GM23248 (cell line): ENCODE data around the gene ADAM12. TPM values are rescaled to one million over a fixed set of nuclear protein-coding genes. Genes with fewer than 3 reads are reported as not detected.
A peak's percentile ranks its signal among the peaks of the same experiment; 100 is the strongest.

Source experiments
- DNase-seq: peaks from one replicate; pipeline ENCODE4 v3.0.0-alpha.2; 2015
- H2AFZ ChIP-seq: fragments of 200-600 bp; sonication (generic); 2 replicates; pipeline ENCODE4 v1.6.1; 2016; ENCODE audit warnings: antibody characterized with exemption
- H3F3A ChIP-seq: fragments of 200-600 bp; sonication (generic); 2 replicates; pipeline ENCODE4 v1.6.1; 2016; ENCODE audit warnings: mild to moderate bottlenecking, antibody characterized with exemption, mixed run types; ENCODE audit not compliant: insufficient read depth
- H3K27ac ChIP-seq: fragments of 200-600 bp; sonication (generic); 2 replicates; pipeline ENCODE4 v1.5.1; 2016; ENCODE audit warnings: mild to moderate bottlenecking
- H3K27me3 ChIP-seq: fragments of 200-600 bp; sonication (generic); replicated peaks from 2 replicates; pipeline ENCODE4 v1.6.1; 2016; ENCODE audit warnings: mild to moderate bottlenecking; ENCODE audit not compliant: insufficient read depth
- H3K36me3 ChIP-seq: fragments of 200-600 bp; sonication (generic); 2 replicates; pipeline ENCODE4 v1.6.1; 2016; ENCODE audit warnings: low read depth, mild to moderate bottlenecking
- H3K4me1 ChIP-seq: fragments of 200-600 bp; sonication (generic); 2 replicates; pipeline ENCODE4 v1.6.1; 2016; ENCODE audit warnings: mild to moderate bottlenecking; ENCODE audit not compliant: insufficient read depth
- H3K4me2 ChIP-seq: fragments of 200-600 bp; sonication (generic); one replicate; pipeline ENCODE4 v1.6.1; 2016; ENCODE audit warnings: mild to moderate bottlenecking; ENCODE audit not compliant: unreplicated experiment
- H3K4me3 ChIP-seq: fragments of 200-600 bp; sonication (generic); 2 replicates; pipeline ENCODE4 v1.5.1; 2016; ENCODE audit warnings: mild to moderate bottlenecking
- H3K79me2 ChIP-seq: fragments of 200-600 bp; sonication (generic); 2 replicates; pipeline ENCODE4 v1.6.1; 2016; ENCODE audit warnings: mild to moderate bottlenecking; ENCODE audit not compliant: insufficient read depth
- H3K9ac ChIP-seq: fragments of 200-600 bp; sonication (generic); 2 replicates; pipeline ENCODE4 v1.6.1; 2016; ENCODE audit warnings: mild to moderate bottlenecking
- H3K9me2 ChIP-seq: fragments of 200-600 bp; sonication (generic); 2 replicates; pipeline ENCODE4 v1.6.1; 2016; ENCODE audit warnings: mixed run types, mild to moderate bottlenecking, moderate library complexity; ENCODE audit not compliant: insufficient read depth
- H3K9me3 ChIP-seq: fragments of 200-600 bp; sonication (generic); one replicate; pipeline ENCODE4 v1.6.1; 2017; ENCODE audit warnings: low read depth
- H4K20me1 ChIP-seq: fragments of 200-600 bp; sonication (generic); 2 replicates; pipeline ENCODE4 v1.6.0; 2016; ENCODE audit not compliant: insufficient read depth
- EZH2 ChIP-seq: fragments of 200-600 bp; sonication (generic); IDR thresholded peaks from 2 replicates; pipeline ENCODE4 v1.6.1; 2018; ENCODE audit warnings: antibody characterized with exemption, mild to moderate bottlenecking; ENCODE audit not compliant: insufficient read depth, poor library complexity, severe bottlenecking
- EZH2phosphoT487 ChIP-seq: fragments of 200-600 bp; sonication (generic); IDR thresholded peaks from 2 replicates; pipeline ENCODE4 v1.6.1; 2018; ENCODE audit warnings: antibody characterized with exemption, moderate library complexity, mild to moderate bottlenecking, low read depth; ENCODE audit not compliant: insufficient read depth
- WGBS, 2 experiments: methylation state at CpG; one replicate each; pipeline ENCODE4 v1.1.6; 2015 to 2017; ENCODE audit warnings: low lambda C conversion rate in 2 of 2, low coverage in 1 of 2; ENCODE audit errors: missing lambda C conversion rate in 2 of 2; 5-methylcytosine and 5-hydroxymethylcytosine counted together
- in situ Hi-C: fragments of 300-500 bp; cut with MboI; formaldehyde crosslinking; loops from 2 replicates; pipeline ENCODE4 v1.15.0; 2020
- polyA plus RNA-seq: library from polyadenylated mRNA; unstranded; fragments of >200 nt; fragmentation: Nextera tagmentation; extraction: Ambion mirVana; gene quantifications from 2 replicates; pipeline ENCODE4 v1.2.1, GENCODE V29; 2016
- total RNA-seq: library from RNA; depleted of rRNA; stranded (reverse); fragments of >200 nt; shearing (Covaris generic); gene quantifications from 2 replicates; pipeline ENCODE4 v1.2.3, GENCODE V29; 2014

Gene ADAM12
- total and polyA plus RNA-seq, 2 experiments from 2014 or later, result 58.4 to 127 TPM

DNA sequence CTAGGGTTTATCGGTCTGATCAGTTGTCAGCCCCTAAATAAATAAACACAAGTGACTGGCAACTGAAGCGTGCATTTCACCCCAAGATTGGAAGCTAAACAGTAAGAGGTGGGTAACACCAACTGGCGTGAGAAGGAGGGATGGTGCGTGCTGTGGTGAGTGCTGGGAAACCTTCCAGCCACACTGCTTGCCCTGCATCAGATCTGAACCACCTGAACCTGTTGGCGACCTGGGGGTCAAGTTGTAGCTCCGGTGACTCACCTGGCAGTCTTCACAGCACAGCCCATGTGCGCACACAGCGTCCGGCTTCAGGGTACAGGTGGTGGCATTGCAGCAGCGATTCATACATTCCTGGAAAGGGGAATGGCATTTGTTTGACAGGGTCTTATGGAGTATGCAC is 321.8 kb downstream of the ADAM12 start:
- Histone ChIP-seq H3K4me2 (no peak overlapping the region), H3K4me1 (peaks cover 31% of the 10 kb centered on the region), H3K4me3 (no peak overlapping the region), H3F3A (peaks cover 35% of the 10 kb centered on the region), H3K9me2 (no peaks in the 10 kb centered on the region), H3K27ac (no peak overlapping the region), H3K36me3 (peaks cover 13% of the 10 kb centered on the region; the same call in 1 of the 2 replicates), H3K27me3 (no peaks in the 10 kb centered on the region), H3K79me2 (no peaks in the 10 kb centered on the region), H4K20me1 (no peaks in the 10 kb centered on the region), H3K9me3 (no peaks in the 10 kb centered on the region), H2AFZ (no peak overlapping the region), H3K9ac (no peak overlapping the region)
- in situ Hi-C loops, result no loop called here
- 97 to 99% methylated on average over 10 of the region's 10 CpGs for WGBS, 2 experiments
- TF ChIP-seq EZH2phosphoT487 (no peak), EZH2 (no peak)
- no peak for DNase-seq

DNA sequence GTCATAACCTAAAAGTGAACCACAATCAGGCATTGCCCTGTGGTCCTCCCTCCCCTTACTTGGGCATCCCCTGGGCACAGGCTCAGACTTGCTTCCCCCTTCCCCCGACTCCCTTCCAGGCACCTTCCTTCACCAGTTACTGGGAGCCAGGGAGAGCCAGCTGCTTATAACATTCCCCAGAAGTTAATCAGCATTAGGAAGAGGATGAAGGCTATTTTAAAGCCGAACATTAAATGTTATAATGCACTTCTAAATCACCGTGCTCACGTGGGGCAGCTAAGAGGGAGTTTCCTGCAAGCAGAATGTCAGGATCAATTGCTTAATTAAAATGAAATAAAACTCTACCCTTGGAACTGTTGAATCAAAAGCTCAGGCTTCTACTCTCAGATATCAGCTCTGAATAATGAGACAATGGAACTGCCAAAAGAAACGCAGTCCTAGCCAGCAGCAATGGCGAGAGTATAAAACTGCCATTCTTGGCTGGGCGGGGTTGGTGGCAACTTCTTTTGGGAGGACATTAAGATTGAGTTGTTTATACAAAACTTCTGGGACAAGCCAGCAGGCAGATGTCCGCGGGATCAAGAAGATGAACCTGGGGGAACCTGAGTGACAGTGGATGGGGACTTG is 322.4 kb downstream of the ADAM12 start:
- H3K36me3 ChIP-seq, result peaks cover 13% of the 10 kb centered on the region; the same call in 1 of the 2 replicates
- no peaks in the 10 kb centered on the region for H3K27me3 ChIP-seq
- H3K9me2 ChIP-seq, result no peaks in the 10 kb centered on the region
- peaks cover 41% of the 10 kb centered on the region for H3F3A ChIP-seq
- H3K4me3 ChIP-seq, result no peak overlapping the region
- WGBS, 2 experiments, result 50 to 61% methylated on average over 9 of the region's 9 CpGs
- peak overlapping the region; percentile 13 for H3K4me2 ChIP-seq
- H3K79me2 ChIP-seq, result no peaks in the 10 kb centered on the region
- no peaks in the 10 kb centered on the region for H3K9me3 ChIP-seq
- no peak overlapping the region for H2AFZ ChIP-seq
- DNase-seq, result no peak
- H4K20me1 ChIP-seq, result no peaks in the 10 kb centered on the region
- TF ChIP-seq EZH2 (no peak), EZH2phosphoT487 (no peak)
- H3K9ac ChIP-seq, result no peak overlapping the region
- H3K4me1 ChIP-seq, result peaks cover 37% of the 10 kb centered on the region
- no peak overlapping the region for H3K27ac ChIP-seq
- in situ Hi-C loops, result no loop called here

DNA sequence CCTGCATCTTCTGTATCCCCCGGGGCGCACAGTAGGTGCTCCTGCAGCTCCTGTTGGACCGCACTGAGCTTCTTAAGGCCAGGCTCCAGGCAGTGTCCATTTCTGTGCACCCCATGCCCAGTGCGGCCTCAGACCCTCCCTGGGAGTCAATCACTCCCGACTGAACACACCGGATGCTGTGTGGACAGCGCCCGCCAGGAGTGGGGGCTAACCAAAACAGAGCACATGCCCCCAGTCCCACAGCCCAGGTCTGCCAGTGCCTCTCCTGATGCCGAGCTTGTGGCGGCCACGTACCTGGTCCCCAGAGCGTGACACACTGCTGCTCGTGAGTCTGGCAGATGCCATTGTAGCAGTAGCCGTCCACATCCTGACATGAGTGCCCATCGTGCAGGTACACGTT is 323.8 kb downstream of the ADAM12 start:
- H3K36me3 ChIP-seq, result peaks cover 13% of the 10 kb centered on the region; the same call in 1 of the 2 replicates
- H3K4me1 ChIP-seq, result peaks cover 51% of the 10 kb centered on the region

DNA sequence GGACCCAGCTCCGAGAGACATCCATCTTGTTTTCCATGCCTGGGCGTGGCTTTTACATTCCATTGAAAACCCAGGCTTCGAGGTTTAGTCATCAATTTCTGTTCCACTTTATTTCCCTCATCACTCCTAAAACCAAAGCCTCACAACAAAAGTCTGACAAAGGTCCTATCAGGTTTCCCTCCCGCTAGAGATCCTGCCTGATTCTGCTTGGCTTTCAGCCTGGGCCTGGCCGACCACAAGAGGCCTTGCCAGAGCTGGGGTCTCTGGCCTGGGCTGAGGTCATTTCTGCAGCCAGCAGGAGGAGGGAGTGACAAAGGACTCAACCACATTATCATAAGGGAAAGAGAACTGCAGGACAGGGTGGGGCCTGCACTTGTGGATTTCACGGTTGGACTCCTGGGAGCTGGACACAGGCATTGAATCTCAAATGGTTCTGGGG is 324.9 kb downstream of the ADAM12 start:
- Histone ChIP-seq H3K4me3 (no peak overlapping the region), H3K4me2 (peak overlapping the region; percentile 53), H3K9me2 (no peaks in the 10 kb centered on the region), H3K4me1 (peaks cover 61% of the 10 kb centered on the region), H3K9ac (peak overlapping the region; percentile 75), H4K20me1 (no peaks in the 10 kb centered on the region), H3K27me3 (no peaks in the 10 kb centered on the region), H3K9me3 (no peaks in the 10 kb centered on the region), H3K79me2 (no peaks in the 10 kb centered on the region), H3K36me3 (peaks cover 5% of the 10 kb centered on the region; the same call in 1 of the 2 replicates), H3K27ac (peak overlapping the region; percentile 98), H3F3A (peaks cover 63% of the 10 kb centered on the region), H2AFZ (no peak overlapping the region)
- WGBS, 2 experiments, result 19 to 24% methylated on average over 6 of the region's 6 CpGs
- TF ChIP-seq EZH2 (no peak), EZH2phosphoT487 (no peak)
- peak; percentile 88 for DNase-seq
- in situ Hi-C loops, result no loop called here

More for the DNA sequence above, 323.8 kb downstream of the ADAM12 start:
- TF ChIP-seq EZH2 (no peak), EZH2phosphoT487 (no peak)
- no peaks in the 10 kb centered on the region for H3K27me3 ChIP-seq
- no peak overlapping the region for H3K9ac ChIP-seq
- WGBS, 2 experiments, result 91 to 92% methylated on average over 15 to 16 of the region's 16 CpGs
- no peaks in the 10 kb centered on the region for H3K79me2 ChIP-seq
- H3K4me2 ChIP-seq, result no peak overlapping the region
- H3K27ac ChIP-seq, result 0 out of 2 replicates have a peak overlapping the region, but pooled peaks have one; percentile 98
- in situ Hi-C loops, result no loop called here
- no peaks in the 10 kb centered on the region for H3K9me2 ChIP-seq
- no peaks in the 10 kb centered on the region for H3K9me3 ChIP-seq
- no peak overlapping the region for H3K4me3 ChIP-seq
- H2AFZ ChIP-seq, result no peak overlapping the region
- no peak for DNase-seq
- H3F3A ChIP-seq, result peaks cover 53% of the 10 kb centered on the region
- no peaks in the 10 kb centered on the region for H4K20me1 ChIP-seq
